Psoas muscle (tissue), 8 donors: ENCODE results near the gene IFT88. TPM values are rescaled to one million over a fixed set of nuclear protein-coding genes. Genes with fewer than 3 reads are reported as not detected.

Source experiments
- ATAC-seq, 4 donors: fragments of 200-7000 bp; cut with Tn5 transposase; one replicate each; pipeline ENCODE4 v1.9.1; 2020; ENCODE audit warnings: moderate library complexity in 3 of 4, mild to moderate bottlenecking in 2 of 4
- DNase-seq, 2 donors: peaks; one replicate each; pipeline ENCODE4 v3.0.0-alpha.2; 2020
- H3K27ac ChIP-seq: fragments of 200-600 bp; one replicate; pipeline ENCODE4 v1.8.0; 2022
- H3K27me3 ChIP-seq, 3 donors: fragments of 200-600 bp in 1 of 3; one replicate each; pipeline versions ENCODE4 v1.6.1 to v1.8.0; 2013 to 2022; ENCODE audit warnings: low read length in 2 of 3, mild to moderate bottlenecking in 2 of 3, moderate library complexity in 1 of 3; ENCODE audit not compliant: insufficient read depth in 3 of 3
- H3K36me3 ChIP-seq, 2 donors: fragments of 200-600 bp in 1 of 2; one replicate each; pipeline versions ENCODE4 v1.6.1 to v1.8.0; 2013 to 2022; ENCODE audit warnings: low read depth in 1 of 2, mild to moderate bottlenecking in 1 of 2, moderate library complexity in 1 of 2; ENCODE audit not compliant: insufficient read depth in 1 of 2
- H3K4me1 ChIP-seq: fragments of 200-600 bp; one replicate; pipeline ENCODE4 v1.8.0; 2022
- H3K4me3 ChIP-seq: fragments of 200-600 bp; one replicate; pipeline ENCODE4 v1.8.0; 2022; ENCODE audit warnings: mild to moderate bottlenecking
- H3K9me3 ChIP-seq: fragments of 200-600 bp; one replicate; pipeline ENCODE4 v1.8.0; 2022
- CTCF ChIP-seq: fragments of 200-600 bp; IDR thresholded peaks from one replicate; pipeline ENCODE4 v1.8.0; 2022; ENCODE audit warnings: antibody characterized with exemption
- WGBS, 3 donors: extraction: QIAGEN DNeasy Blood & Tissue Kit; methylation state at CpG; one replicate each; pipeline versions ENCODE4 v1.1.6 to v1.1.7; 2013; 5-methylcytosine and 5-hydroxymethylcytosine counted together
- intact Hi-C, 2 donors: fragments of 100-400 bp; cut with DNase I; formaldehyde crosslinking; loops; one replicate each; pipeline versions ENCODE4 v1.11.0 to v1.14.2; 2022
- polyA plus RNA-seq, 3 donors: library from polyadenylated mRNA; stranded (reverse); fragments of 200-250 nt; gene quantifications; one replicate each; pipeline ENCODE4 v1.2.3, GENCODE V29; 2013
- total RNA-seq, 4 donors: library from RNA; stranded (reverse); fragmentation: NEBNext Ultra II Directional in 2 of 4; extraction: Animal tissue kit (Norgen Biotek cat#: 25700) in 2 of 4; gene quantifications; one replicate each; pipeline versions ENCODE4 v1.2.1 to v1.2.4, GENCODE V29; 2021 to 2023
- donor health status: healthy with polysubstance abuse.
- donor health status: DM: no; HTN: no; CAD: no; lungs with moderate emphysema.
- donor health status: Bipolar disorder and iron deficiency.
- donor health status: healthy.
- donor health status: DM: yes; HTN: yes; CAD: no.
- donor health status: DM: no; HTN: no; CAD: no.
- donor health status: DM: no; HTN: no; CAD: no.
- donor health status: DM: yes; HTN: yes; CAD: no.

Gene IFT88
- total and polyA plus RNA-seq, 7 donors = 3.9 to 9.8 (median 4.6) TPM

GRCh38 chr13:20561741-20562140, 5.2 kb upstream of the IFT88 start:
- Histone ChIP-seq H3K4me3 (no peak overlapping the region), H3K36me3 (no peaks in the 10 kb centered on the region), H3K27me3 (no peaks in the 10 kb centered on the region), H3K4me1 (no peaks in the 10 kb centered on the region), H3K9me3 (peaks cover 4% of the 10 kb centered on the region), H3K27ac (no peak overlapping the region)
- WGBS, 3 donors = 44 to 58% (median 47%) methylated on average over 5 of the region's 5 CpGs
- intact Hi-C loops = loop anchor here in 1 of 2 donors (5.0 kb wide), 1 partner anchor 34 kb away; the partner anchor contains the start of gene CRYL1
- DNase-seq = no peak
- no peak for ATAC-seq
- TF ChIP-seq CTCF = no peak

DNA sequence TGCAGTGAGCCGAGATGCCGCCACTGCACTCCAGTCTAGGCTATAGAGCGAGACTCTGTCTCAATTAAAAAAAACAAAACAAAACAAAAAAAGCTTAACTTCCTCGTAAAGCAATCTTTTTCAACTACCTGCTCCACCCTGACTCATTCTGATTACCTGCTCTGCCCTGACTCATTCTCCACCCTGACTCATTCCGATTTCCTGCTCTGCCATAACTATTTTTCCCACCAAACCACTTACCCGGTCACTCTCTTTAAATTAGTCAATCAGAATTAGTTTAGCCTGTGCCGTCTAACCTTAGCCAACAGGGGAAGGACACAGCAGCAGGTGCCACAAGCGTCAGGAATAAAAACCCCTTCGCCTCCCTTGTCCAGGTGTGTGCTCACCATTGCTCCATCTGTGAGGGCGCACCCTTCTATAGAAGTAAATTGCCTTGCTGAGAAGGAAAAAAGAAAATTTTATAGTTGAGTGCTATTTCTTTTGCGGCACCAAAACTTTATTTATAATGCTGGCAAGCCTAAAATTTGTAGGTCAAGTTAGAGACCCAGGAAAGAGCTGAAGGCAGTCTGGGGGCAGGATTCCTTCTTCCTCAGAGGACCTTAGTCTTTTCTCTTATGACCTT, 1.7 kb upstream of the IFT88 start:
- Histone ChIP-seq H3K36me3 (no peaks in the 10 kb centered on the region), H3K4me1 (no peaks in the 10 kb centered on the region), H3K27ac (peak overlapping the region; percentile 93), H3K9me3 (peaks cover 4% of the 10 kb centered on the region), H3K4me3 (no peak overlapping the region), H3K27me3 (no peaks in the 10 kb centered on the region)
- no peak for DNase-seq
- intact Hi-C loops = no loop called here
- TF ChIP-seq CTCF = no peak
- no peak for ATAC-seq
- 89 to 97% (median 96%) methylated on average over 11 of the region's 11 CpGs for WGBS, 3 donors

DNA sequence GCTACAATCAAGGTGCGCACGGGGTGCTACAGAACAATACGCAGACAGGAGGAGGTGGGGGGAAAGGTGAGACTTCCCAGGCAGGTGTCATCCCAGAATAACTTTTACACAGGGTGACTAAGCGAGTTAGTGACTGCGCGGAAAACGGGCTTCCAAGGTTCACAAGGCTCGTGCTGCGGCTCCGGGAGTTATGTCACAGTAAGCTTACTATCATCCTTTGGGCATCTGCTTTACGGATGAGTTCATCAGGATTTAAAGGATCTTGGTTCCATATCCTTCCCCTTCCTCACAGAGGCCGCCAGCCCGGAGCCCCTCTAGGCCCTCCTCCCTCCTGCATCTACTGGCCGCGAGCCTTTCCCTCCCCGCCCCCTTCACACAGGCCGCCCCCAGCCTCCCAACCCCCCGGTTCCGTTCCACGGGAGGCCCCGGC, 474 bp upstream of the IFT88 start:
- Histone ChIP-seq H3K4me3 (peak overlapping the region; percentile 76), H3K9me3 (peaks cover 4% of the 10 kb centered on the region), H3K36me3 (no peaks in the 10 kb centered on the region), H3K27me3 (no peaks in the 10 kb centered on the region), H3K4me1 (no peaks in the 10 kb centered on the region), H3K27ac (peak overlapping the region; percentile 93)
- ATAC-seq (peak; percentile 73 to 83 (median 76)), DNase-seq (no peak)
- intact Hi-C loops = loop anchor here in 1 of 2 donors (2.0 kb wide), 1 partner anchor 40 kb away; no protein-coding TSS in a partner anchor
- no peak for TF ChIP-seq CTCF
- 1% methylated on average over 20 to 21 of the region's 21 CpGs for WGBS, 3 donors

DNA sequence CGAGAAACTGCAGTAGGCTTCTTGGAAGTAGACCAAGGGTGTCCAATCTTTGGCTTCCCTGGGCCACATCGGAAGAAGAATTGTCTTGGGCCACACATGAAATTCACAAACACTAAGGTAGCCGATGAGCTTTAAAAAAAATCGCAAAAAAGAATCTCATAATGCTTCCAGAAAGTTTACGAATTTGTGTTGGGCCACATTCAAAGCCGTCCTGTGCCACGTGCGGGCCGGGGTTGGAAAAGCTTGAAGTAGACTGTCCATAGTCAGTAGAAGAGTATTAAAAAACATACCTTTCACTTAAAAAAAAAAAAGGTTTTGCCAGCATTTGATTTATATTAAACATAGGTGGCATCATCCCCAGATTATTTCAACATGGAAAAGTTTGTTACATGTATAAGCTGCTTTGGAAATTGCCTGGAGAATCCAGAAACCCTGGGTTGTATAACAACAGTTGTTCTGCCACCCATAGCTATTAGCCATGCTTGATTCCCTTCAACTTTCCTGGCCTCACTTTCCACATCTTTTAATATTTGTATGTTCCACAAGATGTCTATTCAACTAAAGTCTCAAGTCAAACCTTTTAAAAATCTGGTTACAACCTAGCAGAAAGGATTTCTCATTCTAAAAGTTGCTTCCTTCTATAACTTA, 1.0 kb downstream of the IFT88 start:
- DNase-seq = no peak
- H3K9me3 ChIP-seq = peaks cover 4% of the 10 kb centered on the region
- peak overlapping the region; percentile 76 for H3K4me3 ChIP-seq
- no peak for ATAC-seq
- TF ChIP-seq CTCF = no peak
- H3K4me1 ChIP-seq = no peaks in the 10 kb centered on the region
- intact Hi-C loops = loop anchor here in 1 of 2 donors (2.0 kb wide), 1 partner anchor 41 kb away; no protein-coding TSS in a partner anchor
- no peaks in the 10 kb centered on the region for H3K36me3 ChIP-seq
- no peaks in the 10 kb centered on the region for H3K27me3 ChIP-seq
- WGBS, 3 donors = 8 to 14% (median 9%) methylated on average over 9 of the region's 9 CpGs
- H3K27ac ChIP-seq = peak overlapping the region; percentile 93
